ENCODE measurements around the gene TMEM132D. TPM values are rescaled to one million over a fixed set of nuclear protein-coding genes. Genes with fewer than 3 reads are reported as not detected.

The TMEM132D gene
- total and polyA plus RNA-seq, 2 donors (not counting 3 experiments of a cell fraction or from before 2014, with no cell fraction given) = not detected

- dilution Hi-C loops (cut with MboI; ENCODE audit: extremely low pct_ligation_motif_present, low sequenced_read_pairs) = no loop called here
- POLR2A ChIA-PET = no interaction called here
- FAIRE-seq = no peak
These were observed 718.0 kb downstream of the TMEM132D start for GRCh38 chr12:129185855-129186254.

GRCh38 chr12:129184127-129184928, 719.5 kb downstream of the TMEM132D start:
- H3K9me3 ChIP-seq (replicated peaks; ENCODE audit: control insufficient read depth, insufficient read depth, low read length) = peaks cover 11% of the 10 kb centered on the region
- no peak for DNase-seq (ENCODE audit: low read depth, low spot score)
- dilution Hi-C loops (cut with MboI; ENCODE audit: extremely low pct_ligation_motif_present, low sequenced_read_pairs) (no loop called here), intact Hi-C loops (cut with micrococcal nuclease) (no loop called here)
- H3K36me3 ChIP-seq (ENCODE audit: control insufficient read depth in 2 of 2, extremely low read depth in 1 of 2, insufficient read depth in 2 of 2, low read length in 2 of 2) = no peaks in the 10 kb centered on the region
- H3K79me2 ChIP-seq (ENCODE audit: control insufficient read depth, insufficient read depth, low read length) = no peaks in the 10 kb centered on the region
- no peak for FAIRE-seq
- BruUV-seq (replicated peaks) = no TSS peak
- H4K20me1 ChIP-seq (replicated peaks; ENCODE audit: control insufficient read depth, extremely low read depth, insufficient read depth, low read length) = no peaks in the 10 kb centered on the region
- H3K9me1 ChIP-seq (replicated peaks; ENCODE audit: control insufficient read depth, extremely low read depth, insufficient read depth, low read length) = no peaks in the 10 kb centered on the region
- ChIA-PET CTCF (no interaction called here), POLR2A (no interaction called here)
- H3K27ac ChIP-seq (ENCODE audit: insufficient read depth, low read depth, low read length) = no peak overlapping the region
- no peaks in the 10 kb centered on the region for H3K4me1 ChIP-seq (ENCODE audit: control insufficient read depth, extremely low read depth, insufficient read depth, low read length)
- no peak overlapping the region for H2AFZ ChIP-seq (ENCODE audit: low read depth, low read length)
- no peaks in the 10 kb centered on the region for H3K27me3 ChIP-seq (ENCODE audit: control insufficient read depth in 2 of 2, insufficient read depth in 2 of 2, low read length in 2 of 2)
- H3K4me3 ChIP-seq (replicated peaks in 1 of 3; ENCODE audit: insufficient read depth in 1 of 3, low read depth in 1 of 3, low read length in 3 of 3) = no peak overlapping the region
- no peak for TF ChIP-seq EZH2 (IDR thresholded peaks at IDR 0.05; ENCODE audit: borderline replicate concordance, low read depth, low read length, severe bottlenecking)
- H3K9ac ChIP-seq (replicated peaks; ENCODE audit: extremely low read depth, insufficient read depth, low read length) = no peak overlapping the region
- H3K4me2 ChIP-seq (ENCODE audit: insufficient read depth, low read length) = no peak overlapping the region

More at GRCh38 chr12:129185855-129186254, 718.0 kb downstream of the TMEM132D start:
- no TSS peak for BruUV-seq (replicated peaks)
- Histone ChIP-seq H3K27me3 (ENCODE audit: control insufficient read depth in 2 of 2, insufficient read depth in 2 of 2, low read length in 2 of 2) (no peaks in the 10 kb centered on the region), H3K79me2 (ENCODE audit: control insufficient read depth, insufficient read depth, low read length) (no peaks in the 10 kb centered on the region), H3K9ac (replicated peaks; ENCODE audit: extremely low read depth, insufficient read depth, low read length) (no peak overlapping the region), H3K4me2 (ENCODE audit: insufficient read depth, low read length) (no peak overlapping the region), H2AFZ (ENCODE audit: low read depth, low read length) (no peak overlapping the region), H3K4me3 (replicated peaks in 1 of 3; ENCODE audit: insufficient read depth in 1 of 3, low read depth in 1 of 3, low read length in 3 of 3) (no peak overlapping the region), H3K9me3 (replicated peaks; ENCODE audit: control insufficient read depth, insufficient read depth, low read length) (peaks cover 6% of the 10 kb centered on the region), H3K4me1 (ENCODE audit: control insufficient read depth, extremely low read depth, insufficient read depth, low read length) (no peaks in the 10 kb centered on the region), H3K9me1 (replicated peaks; ENCODE audit: control insufficient read depth, extremely low read depth, insufficient read depth, low read length) (no peaks in the 10 kb centered on the region), H3K27ac (ENCODE audit: insufficient read depth, low read depth, low read length) (no peak overlapping the region), H3K36me3 (ENCODE audit: control insufficient read depth in 2 of 2, extremely low read depth in 1 of 2, insufficient read depth in 2 of 2, low read length in 2 of 2) (no peaks in the 10 kb centered on the region), H4K20me1 (replicated peaks; ENCODE audit: control insufficient read depth, extremely low read depth, insufficient read depth, low read length) (no peaks in the 10 kb centered on the region)
- TF ChIP-seq GATA2 (IDR thresholded peaks at IDR 0.05; ENCODE audit: insufficient read depth, insufficient read length, low read depth, low read length) (no peak), JUN (IDR thresholded peaks at IDR 0.05; ENCODE audit: borderline replicate concordance, insufficient read depth, insufficient read length, low read depth) (no peak)
- CTCF ChIA-PET = no interaction called here
- intact Hi-C loops (cut with micrococcal nuclease) = no loop called here
- no peak for DNase-seq (ENCODE audit: low read depth, low spot score)
